GM12891 (cell line): ENCODE measurements around the gene PPP1R12A.
"Not testable (repeated sequence)": the region's sequence is repeated elsewhere in the genome, so short reads cannot be mapped to it uniquely, and the experiment has no call there.

Experiments used
- DNase-seq: peaks from one replicate; pipeline ENCODE4 v3.0.0; 2011; ENCODE audit warnings: low spot score; ENCODE audit not compliant: insufficient read length
- FAIRE-seq: peaks from 2 replicates; lab custom pipeline; 2011; peaks lifted over from hg19 to GRCh38; lab: Jason Lieb, UNC
- PAX5 ChIP-seq: IDR thresholded peaks from 2 replicates; pipeline ENCODE4 v1.6.1; 2011; ENCODE audit warnings: low read length, moderate library complexity, mild to moderate bottlenecking; ENCODE audit not compliant: insufficient read depth, severe bottlenecking
- POLR2A ChIP-seq: IDR thresholded peaks from 2 replicates; pipeline ENCODE4 v1.6.1; 2011; ENCODE audit warnings: low read depth, low read length, control low read depth
- POLR2AphosphoS5 ChIP-seq: IDR thresholded peaks from 2 replicates; pipeline ENCODE4 v1.6.1; 2011; ENCODE audit warnings: low read depth, low read length, control low read depth
- POU2F2 ChIP-seq: IDR thresholded peaks from 2 replicates; pipeline ENCODE4 v1.6.1; 2011; ENCODE audit warnings: low read depth, mild to moderate bottlenecking, control low read depth, low read length, moderate library complexity
- SPI1 ChIP-seq: IDR thresholded peaks from 2 replicates; pipeline ENCODE4 v1.6.1; 2011; ENCODE audit warnings: low read depth, low read length, control low read depth
- TAF1 ChIP-seq: IDR thresholded peaks from 2 replicates; pipeline ENCODE4 v1.6.1; 2011; ENCODE audit warnings: low read depth, low read length, control low read depth

PPP1R12A gene

GRCh38 chr12:79828924-79829323 is 106.0 kb downstream of the PPP1R12A start:
- no peak for TF ChIP-seq PAX5
- TF ChIP-seq POLR2AphosphoS5: no peak
- no peak for TF ChIP-seq POU2F2
- TF ChIP-seq POLR2A: no peak
- no peak for TF ChIP-seq SPI1
- no peak for TF ChIP-seq TAF1
- peak; percentile 58 for FAIRE-seq
- no peak for DNase-seq

GRCh38 chr12:79827484-79827883 is 107.4 kb downstream of the PPP1R12A start:
- FAIRE-seq (no peak), DNase-seq (no peak)
- TF ChIP-seq PAX5: no peak
- no peak for TF ChIP-seq TAF1
- TF ChIP-seq SPI1: no peak
- TF ChIP-seq POLR2A: no peak
- no peak for TF ChIP-seq POU2F2
- TF ChIP-seq POLR2AphosphoS5: no peak

- no peak for DNase-seq
- TF ChIP-seq PAX5 (no peak), POU2F2 (no peak), POLR2AphosphoS5 (no peak), TAF1 (no peak), SPI1 (no peak), POLR2A (no peak)
- FAIRE-seq: no peak
These were observed 108.4 kb downstream of the PPP1R12A start for GRCh38 chr12:79826267-79827128.

GRCh38 chr12:79822475-79822874 is 112.4 kb downstream of the PPP1R12A start:
- FAIRE-seq: peak; percentile 20
- TF ChIP-seq POLR2AphosphoS5 (no peak), SPI1 (no peak), POLR2A (no peak), POU2F2 (no peak), TAF1 (no peak), PAX5 (no peak)
- DNase-seq: no peak

GRCh38 chr12:79818856-79819255 is 116.0 kb downstream of the PPP1R12A start:
- DNase-seq (no peak), FAIRE-seq (no peak)
- TF ChIP-seq POLR2AphosphoS5 (no peak), POU2F2 (no peak), POLR2A (no peak), PAX5 (no peak), SPI1 (no peak), TAF1 (no peak)

- not testable (repeated sequence) for DNase-seq, FAIRE-seq
These were observed 150.4 kb downstream of the PPP1R12A start for GRCh38 chr12:79784366-79785065.

GRCh38 chr12:79782172-79782900 is 152.6 kb downstream of the PPP1R12A start:
- FAIRE-seq (no peak), DNase-seq (no peak)
- no peak for TF ChIP-seq PAX5
- TF ChIP-seq SPI1: no peak
- TF ChIP-seq TAF1: no peak
- TF ChIP-seq POLR2A: no peak
- TF ChIP-seq POLR2AphosphoS5: no peak
- no peak for TF ChIP-seq POU2F2

GRCh38 chr12:79778802-79779448 is 156.0 kb downstream of the PPP1R12A start:
- FAIRE-seq (no peak), DNase-seq (no peak)
- no peak for TF ChIP-seq SPI1
- TF ChIP-seq TAF1: no peak
- no peak for TF ChIP-seq PAX5
- no peak for TF ChIP-seq POLR2AphosphoS5
- no peak for TF ChIP-seq POU2F2
- no peak for TF ChIP-seq POLR2A
